WTC11 (cell line): ENCODE data around the gene DPYSL4. TPM values are rescaled to one million over a fixed set of nuclear protein-coding genes. Genes with fewer than 3 reads are reported as not detected.

Experiments used
- ATAC-seq: fragments of 200-7000 bp; cut with Tn5 transposase; 2 replicates; pipeline ENCODE4 v1.10.0; 2021; ENCODE audit warnings: mild to moderate bottlenecking, moderate library complexity
- CTCF ChIA-PET: fragments of 300-600 bp; sonication (Branson Sonifier 250); formaldehyde crosslinking; loops from one replicate; lab custom pipeline; 2021; ENCODE audit warnings: antibody characterized with exemption; lab: Charles Lee
- POLR2A ChIA-PET: fragments of 350-600 bp; sonication (Branson Sonifier 250); formaldehyde crosslinking; loops from one replicate; lab custom pipeline; 2021; ENCODE audit warnings: antibody characterized with exemption; lab: Charles Lee
- DNase-seq: peaks from one replicate; pipeline ENCODE4 v3.0.0; 2021; ENCODE audit warnings: low spot score
- H3K27ac Mint-ChIP-seq: 2 replicates; pipeline ENCODE4 v1.8.0; 2021; ENCODE audit warnings: mixed read lengths
- H3K27me3 Mint-ChIP-seq: 2 replicates; pipeline ENCODE4 v1.8.0; 2021; ENCODE audit warnings: low read depth, mild to moderate bottlenecking, moderate library complexity, mixed read lengths
- H3K36me3 Mint-ChIP-seq: 2 replicates; pipeline ENCODE4 v1.8.0; 2021; ENCODE audit warnings: mixed read lengths
- H3K4me1 Mint-ChIP-seq: 2 replicates; pipeline ENCODE4 v1.8.0; 2022; ENCODE audit warnings: mixed read lengths
- H3K4me3 Mint-ChIP-seq: 2 replicates; pipeline ENCODE4 v1.8.0; 2021; ENCODE audit warnings: mild to moderate bottlenecking, moderate library complexity, mixed read lengths
- H3K9me3 Mint-ChIP-seq: 2 replicates; pipeline ENCODE4 v1.8.0; 2021; ENCODE audit warnings: mixed read lengths
- ARID4B ChIP-seq: sonication (generic); formaldehyde crosslinking; IDR thresholded peaks from 2 replicates; pipeline ENCODE4 v1.8.0; 2023; ENCODE audit warnings: missing genetic modification reagents, mild to moderate bottlenecking, borderline replicate concordance
- ESRRA ChIP-seq: sonication (generic); formaldehyde crosslinking; IDR thresholded peaks from 2 replicates; pipeline ENCODE4 v1.8.1; 2022; ENCODE audit warnings: mild to moderate bottlenecking, missing genetic modification reagents, borderline replicate concordance
- ETV6 ChIP-seq: sonication (generic); formaldehyde crosslinking; IDR thresholded peaks from 2 replicates; pipeline ENCODE4 v1.8.1; 2022; ENCODE audit warnings: mild to moderate bottlenecking, missing genetic modification reagents
- FOXJ3 ChIP-seq: sonication (generic); formaldehyde crosslinking; IDR thresholded peaks from 2 replicates; pipeline ENCODE4 v1.9.0; 2021; ENCODE audit warnings: missing genetic modification reagents, mild to moderate bottlenecking, borderline replicate concordance
- GABPB1 ChIP-seq: sonication (generic); formaldehyde crosslinking; IDR thresholded peaks from 2 replicates; pipeline ENCODE4 v1.8.1; 2023; ENCODE audit warnings: mild to moderate bottlenecking, missing genetic modification reagents
- HMGXB4 ChIP-seq: sonication (generic); formaldehyde crosslinking; IDR thresholded peaks from 2 replicates; pipeline ENCODE4 v1.8.1; 2023; ENCODE audit warnings: mild to moderate bottlenecking, moderate library complexity, missing genetic modification reagents
- JAZF1 ChIP-seq: fragments of 250-450 bp; sonication (Bioruptor Pico); IDR thresholded peaks from 2 replicates; pipeline ENCODE4 v1.9.0; 2021; ENCODE audit warnings: moderate library complexity, mild to moderate bottlenecking, inconsistent platforms
- KAT7 ChIP-seq: sonication (generic); formaldehyde crosslinking; IDR thresholded peaks from 2 replicates; pipeline ENCODE4 v1.8.1; 2023; ENCODE audit warnings: missing genetic modification reagents, mild to moderate bottlenecking, borderline replicate concordance
- MLX ChIP-seq: sonication (generic); formaldehyde crosslinking; IDR thresholded peaks from 2 replicates; pipeline ENCODE4 v1.8.1; 2023; ENCODE audit warnings: mild to moderate bottlenecking, missing genetic modification reagents, moderate library complexity
- MXD4 ChIP-seq: fragments of 250-450 bp; sonication (Bioruptor Pico); IDR thresholded peaks from 2 replicates; pipeline ENCODE4 v1.8.0; 2021; ENCODE audit warnings: mild to moderate bottlenecking, moderate library complexity, borderline replicate concordance
- NFATC4 ChIP-seq: fragments of 250-450 bp; sonication (Bioruptor Pico); IDR thresholded peaks from 2 replicates; pipeline ENCODE4 v1.9.0; 2021; ENCODE audit warnings: mild to moderate bottlenecking
- ZNF219 ChIP-seq: sonication (generic); formaldehyde crosslinking; IDR thresholded peaks from 2 replicates; pipeline ENCODE4 v1.8.0; 2023; ENCODE audit warnings: missing genetic modification reagents, mild to moderate bottlenecking, borderline replicate concordance
- ZNF263 ChIP-seq: sonication (generic); formaldehyde crosslinking; IDR thresholded peaks from 2 replicates; pipeline ENCODE4 v1.8.1; 2022; ENCODE audit warnings: low read depth, mild to moderate bottlenecking, moderate library complexity, missing genetic modification reagents
- ZNF532 ChIP-seq: fragments of 250-450 bp; sonication (Bioruptor Pico); IDR thresholded peaks from 2 replicates; pipeline ENCODE4 v1.9.0; 2021; ENCODE audit warnings: mild to moderate bottlenecking, borderline replicate concordance
- total RNA-seq: library from RNA; stranded (reverse); gene quantifications from 3 replicates; pipeline ENCODE4 v1.2.3, GENCODE V29; 2021
- TF ChIP-seq, protein P1 (sequence below): sonication (generic); formaldehyde crosslinking; IDR thresholded peaks from 2 replicates; pipeline ENCODE4 v1.8.1; 2023; ENCODE audit warnings: mild to moderate bottlenecking, missing genetic modification reagents, moderate library complexity

The DPYSL4 gene
- total RNA-seq, 1 experiment from 2014 or later = 17.0 TPM

- TF ChIP-seq JAZF1 = no peak
- TF ChIP-seq MLX = no peak
- TF ChIP-seq ESRRA = no peak
- TF ChIP-seq ZNF219 = no peak
- TF ChIP-seq ARID4B (CRISPR knock-in tag) = no peak
- no peak for TF ChIP-seq NFATC4
- no peak for TF ChIP-seq MXD4 (CRISPR knock-in tag)
- TF ChIP-seq ETV6 (CRISPR knock-in tag) = no peak
- TF ChIP-seq, protein P1, sequence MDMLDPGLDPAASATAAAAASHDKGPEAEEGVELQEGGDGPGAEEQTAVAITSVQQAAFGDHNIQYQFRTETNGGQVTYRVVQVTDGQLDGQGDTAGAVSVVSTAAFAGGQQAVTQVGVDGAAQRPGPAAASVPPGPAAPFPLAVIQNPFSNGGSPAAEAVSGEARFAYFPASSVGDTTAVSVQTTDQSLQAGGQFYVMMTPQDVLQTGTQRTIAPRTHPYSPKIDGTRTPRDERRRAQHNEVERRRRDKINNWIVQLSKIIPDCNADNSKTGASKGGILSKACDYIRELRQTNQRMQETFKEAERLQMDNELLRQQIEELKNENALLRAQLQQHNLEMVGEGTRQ (CRISPR knock-in tag) = no peak
- TF ChIP-seq, all 79 proteins: peak for 0
Measured at GRCh38 chr10:132231656-132232022, 44.9 kb downstream of the DPYSL4 start (continued).

GRCh38 chr10:132232023-132232951 is 45.5 kb downstream of the DPYSL4 start:
- Mint-ChIP-seq H3K27ac (no peak overlapping the region), H3K9me3 (no peaks in the 10 kb centered on the region), H3K4me1 (peaks cover 8% of the 10 kb centered on the region), H3K4me3 (no peak overlapping the region), H3K27me3 (no peaks in the 10 kb centered on the region), H3K36me3 (no peaks in the 10 kb centered on the region)
- 0 out of 2 replicates have a peak, but pooled peaks have one; percentile 30 for ATAC-seq
- ChIA-PET CTCF (interaction anchor here (2.1 kb wide), 1 partner anchor 129 kb away, joined by 9 read pairs; no protein-coding TSS in a partner anchor), POLR2A (no interaction called here)
- DNase-seq = no peak
- TF ChIP-seq FOXJ3 (CRISPR knock-in tag) = no peak
- no peak for TF ChIP-seq ZNF532 (CRISPR knock-in tag)
- no peak for TF ChIP-seq ZNF263 (CRISPR knock-in tag)
- TF ChIP-seq ARID4B (CRISPR knock-in tag) = no peak
- no peak for TF ChIP-seq HMGXB4 (CRISPR knock-in tag)
- TF ChIP-seq KAT7 (CRISPR knock-in tag) = no peak
- TF ChIP-seq ETV6 (CRISPR knock-in tag) = no peak
- TF ChIP-seq GABPB1 (CRISPR knock-in tag) = no peak
